ENCODE measurements around the gene YEATS4. TPM values are rescaled to one million over a fixed set of nuclear protein-coding genes. Genes with fewer than 3 reads are reported as not detected.
"Not testable (repeated sequence)": the region's sequence is repeated elsewhere in the genome, so short reads cannot be mapped to it uniquely, and the experiment has no call there.

The YEATS4 gene
- total RNA-seq (2022): 40.9 and 42.6 TPM in 2 replicates
- Bru-seq, nascent RNA: percentile 93 among the genes with signal in this experiment
- percentile 83 among the genes with signal in this experiment for BruChase-seq, experiment 1, labeled RNA remaining after a 2-hour chase
- percentile 81 among the genes with signal in this experiment for BruChase-seq, experiment 2, labeled RNA remaining after a 6-hour chase
- long read RNA-seq, transcript YEATS4-201 (7 exons, 1,434 nt): major isoform, 57 of 66 reads
- long read RNA-seq, partial matches to known transcripts: 4 of 66 reads
- long read RNA-seq, other reads (novel, unspliced or antisense): 4 of 66 reads

GRCh38 chr12:69359531-69360347 is at the start of gene YEATS4:
Gene YEATS4, plus strand, starts transcription at chr12:69359743. Its CDS starts 230 bp downstream, at chr12:69359973.
- peak; percentile 97 to 98 for DNase-seq
- H3K27me3 ChIP-seq (replicated peaks; ENCODE audit: control insufficient read depth, insufficient read depth, low read length): no peaks in the 10 kb centered on the region
- peak within 1 kb of the TSS; percentile 90 for H3K4me3 Mint-ChIP-seq (ENCODE audit: unreplicated experiment)
- no peaks in the 10 kb centered on the region for H3K36me3 ChIP-seq (ENCODE audit: control insufficient read depth, insufficient read depth, low read length)
- peak within 1 kb of the TSS; percentile 96 for H3K27ac Mint-ChIP-seq (ENCODE audit: unreplicated experiment)
- peaks cover 34% of the 10 kb centered on the region for H3K4me1 Mint-ChIP-seq (ENCODE audit: low read depth, unreplicated experiment)
- peaks cover 41% of the 10 kb centered on the region for H3K36me3 Mint-ChIP-seq (ENCODE audit: insufficient read depth, unreplicated experiment)
- peak within 1 kb of the TSS; percentile 61 for H3K4me3 ChIP-seq (ENCODE audit: low read depth, low read length)
- no peaks in the 10 kb centered on the region for H3K27me3 Mint-ChIP-seq (ENCODE audit: insufficient read depth, unreplicated experiment)
- ChIA-PET CTCF (interaction anchor here (1.0 kb wide), 1 partner anchor 211 kb away, joined by 4 read pairs; no protein-coding TSS in a partner anchor), POLR2A (interaction anchor here (0.6 to 1.3 kb wide), 5 partner anchors 19 to 29 kb away, joined by 3 to 6 read pairs (median 4); no protein-coding TSS in a partner anchor)
- H3K9me3 ChIP-seq: no peaks in the 10 kb centered on the region
- TSS peak; percentile 96 for BruUV-seq (replicated peaks)
- H3K4me1 ChIP-seq: peaks cover 22% of the 10 kb centered on the region
- no peaks in the 10 kb centered on the region for H3K9me3 Mint-ChIP-seq (ENCODE audit: unreplicated experiment)
- intact Hi-C loops (cut with micrococcal nuclease; ENCODE audit: unreplicated experiment): loop anchor here (1.0 to 10.0 kb wide), 7 partner anchors 27 to 515 kb away; partner anchors contain the start of genes CCT2 and FRS2
- no peak for TF ChIP-seq CTCF (IDR thresholded peaks at IDR 0.05; ENCODE audit: insufficient read depth in 1 of 2, low read depth in 1 of 2, low read length in 1 of 2, severe bottlenecking in 1 of 2, unreplicated experiment in 1 of 2)

- no peaks in the 10 kb centered on the region for H3K27me3 ChIP-seq (replicated peaks; ENCODE audit: control insufficient read depth, insufficient read depth, low read length)
- H3K27me3 Mint-ChIP-seq (ENCODE audit: insufficient read depth, unreplicated experiment): no peaks in the 10 kb centered on the region
- no peak overlapping the region for H3K4me3 Mint-ChIP-seq (ENCODE audit: unreplicated experiment)
- peaks cover 27% of the 10 kb centered on the region for H3K9me3 Mint-ChIP-seq (ENCODE audit: unreplicated experiment)
- no peak for DNase-seq
- ChIA-PET CTCF (no interaction called here), POLR2A (no interaction called here)
- TF ChIP-seq CTCF (IDR thresholded peaks at IDR 0.05; ENCODE audit: insufficient read depth in 1 of 2, low read depth in 1 of 2, low read length in 1 of 2, severe bottlenecking in 1 of 2, unreplicated experiment in 1 of 2): no peak
- no peaks in the 10 kb centered on the region for H3K36me3 Mint-ChIP-seq (ENCODE audit: insufficient read depth, unreplicated experiment)
- no TSS peak for BruUV-seq (replicated peaks)
- H3K4me3 ChIP-seq (ENCODE audit: low read depth, low read length): no peak overlapping the region
- H3K27ac Mint-ChIP-seq (ENCODE audit: unreplicated experiment): no peak overlapping the region
- H3K9me3 ChIP-seq: peaks cover 11% of the 10 kb centered on the region
- intact Hi-C loops (cut with micrococcal nuclease; ENCODE audit: unreplicated experiment): no loop called here
- H3K4me1 Mint-ChIP-seq (ENCODE audit: low read depth, unreplicated experiment): no peaks in the 10 kb centered on the region
- no peaks in the 10 kb centered on the region for H3K4me1 ChIP-seq
- H3K36me3 ChIP-seq (ENCODE audit: control insufficient read depth, insufficient read depth, low read length): no peaks in the 10 kb centered on the region
These were observed 46.3 kb upstream of the YEATS4 start for GRCh38 chr12:69313209-69313608.

GRCh38 chr12:69316784-69317183 is 42.8 kb upstream of the YEATS4 start:
- H3K36me3 Mint-ChIP-seq (ENCODE audit: insufficient read depth, unreplicated experiment); intact Hi-C loops (cut with micrococcal nuclease; ENCODE audit: unreplicated experiment): not testable (repeated sequence)

GRCh38 chr12:69317233-69317632 is 42.3 kb upstream of the YEATS4 start:
- peaks cover 54% of the 10 kb centered on the region for H3K9me3 Mint-ChIP-seq (ENCODE audit: unreplicated experiment)
- not testable (repeated sequence) for BruUV-seq (replicated peaks); H3K4me3 Mint-ChIP-seq (ENCODE audit: unreplicated experiment)

More at GRCh38 chr12:69316784-69317183, 42.8 kb upstream of the YEATS4 start:
- BruUV-seq (replicated peaks); H3K4me3 ChIP-seq (ENCODE audit: low read depth, low read length); CTCF ChIA-PET; POLR2A ChIA-PET; H3K27me3 Mint-ChIP-seq (ENCODE audit: insufficient read depth, unreplicated experiment); H3K27me3 ChIP-seq (replicated peaks; ENCODE audit: control insufficient read depth, insufficient read depth, low read length); H3K4me3 Mint-ChIP-seq (ENCODE audit: unreplicated experiment); H3K27ac Mint-ChIP-seq (ENCODE audit: unreplicated experiment); H3K4me1 Mint-ChIP-seq (ENCODE audit: low read depth, unreplicated experiment); H3K4me1 ChIP-seq; DNase-seq; H3K36me3 ChIP-seq (ENCODE audit: control insufficient read depth, insufficient read depth, low read length): not testable (repeated sequence)
- peaks cover 54% of the 10 kb centered on the region for H3K9me3 Mint-ChIP-seq (ENCODE audit: unreplicated experiment)
- H3K9me3 ChIP-seq: peaks cover 18% of the 10 kb centered on the region

More at GRCh38 chr12:69317233-69317632, 42.3 kb upstream of the YEATS4 start:
- DNase-seq; H3K4me1 ChIP-seq; H3K4me3 ChIP-seq (ENCODE audit: low read depth, low read length); CTCF ChIA-PET; H3K27me3 Mint-ChIP-seq (ENCODE audit: insufficient read depth, unreplicated experiment); H3K4me1 Mint-ChIP-seq (ENCODE audit: low read depth, unreplicated experiment); H3K36me3 Mint-ChIP-seq (ENCODE audit: insufficient read depth, unreplicated experiment); POLR2A ChIA-PET; H3K36me3 ChIP-seq (ENCODE audit: control insufficient read depth, insufficient read depth, low read length); H3K27ac Mint-ChIP-seq (ENCODE audit: unreplicated experiment); H3K27me3 ChIP-seq (replicated peaks; ENCODE audit: control insufficient read depth, insufficient read depth, low read length); intact Hi-C loops (cut with micrococcal nuclease; ENCODE audit: unreplicated experiment): not testable (repeated sequence)
- H3K9me3 ChIP-seq: peaks cover 22% of the 10 kb centered on the region

Data from Caco-2 (cell line).